Activated naive CD8-positive, alpha-beta T cell treated with anti-CD3 and anti-CD28 coated beads, Interleukin-2, amount 10 ng/mL, durations not matched to agents 7 days and 5 days (primary cell): ENCODE results near the gene STYXL1. TPM values are rescaled to one million over a fixed set of nuclear protein-coding genes. Genes with fewer than 3 reads are reported as not detected.

ENCODE experiments used
- ATAC-seq: fragments of 150-1000 bp; cut with Tn5 transposase; one replicate; pipeline ENCODE4 v1.10.0; 2021; ENCODE audit warnings: low read depth, moderate library complexity
- POLR2A ChIA-PET: fragments of 350-600 bp; sonication (Branson Sonifier 250); formaldehyde crosslinking; loops from one replicate; lab custom pipeline; 2021; ENCODE audit warnings: antibody characterized with exemption; lab: Charles Lee
- DNase-seq: peaks from one replicate; pipeline ENCODE4 v3.0.0; 2021
- H3K27ac Mint-ChIP-seq: one replicate; pipeline ENCODE4 v1.8.0; 2022; ENCODE audit warnings: mild to moderate bottlenecking, mixed read lengths
- H3K27me3 Mint-ChIP-seq: one replicate; pipeline ENCODE4 v1.8.0; 2022; ENCODE audit warnings: mild to moderate bottlenecking, moderate library complexity, mixed read lengths
- H3K36me3 Mint-ChIP-seq: one replicate; pipeline ENCODE4 v1.8.0; 2021; ENCODE audit warnings: mild to moderate bottlenecking, mixed read lengths
- H3K4me1 Mint-ChIP-seq: one replicate; pipeline ENCODE4 v1.8.0; 2021; ENCODE audit warnings: mixed read lengths
- H3K4me3 Mint-ChIP-seq: one replicate; pipeline ENCODE4 v1.8.0; 2022; ENCODE audit warnings: mild to moderate bottlenecking, moderate library complexity, mixed read lengths
- H3K9me3 Mint-ChIP-seq: one replicate; pipeline ENCODE4 v1.8.0; 2021; ENCODE audit warnings: mixed read lengths
- total RNA-seq, 2 experiments: library from RNA; stranded (reverse); gene quantifications; one replicate each; pipeline ENCODE4 v1.2.3, GENCODE V29; 2021

STYXL1 gene
- total RNA-seq, 2 experiments from 2014 or later = 28.7 to 30.3 TPM

DNA sequence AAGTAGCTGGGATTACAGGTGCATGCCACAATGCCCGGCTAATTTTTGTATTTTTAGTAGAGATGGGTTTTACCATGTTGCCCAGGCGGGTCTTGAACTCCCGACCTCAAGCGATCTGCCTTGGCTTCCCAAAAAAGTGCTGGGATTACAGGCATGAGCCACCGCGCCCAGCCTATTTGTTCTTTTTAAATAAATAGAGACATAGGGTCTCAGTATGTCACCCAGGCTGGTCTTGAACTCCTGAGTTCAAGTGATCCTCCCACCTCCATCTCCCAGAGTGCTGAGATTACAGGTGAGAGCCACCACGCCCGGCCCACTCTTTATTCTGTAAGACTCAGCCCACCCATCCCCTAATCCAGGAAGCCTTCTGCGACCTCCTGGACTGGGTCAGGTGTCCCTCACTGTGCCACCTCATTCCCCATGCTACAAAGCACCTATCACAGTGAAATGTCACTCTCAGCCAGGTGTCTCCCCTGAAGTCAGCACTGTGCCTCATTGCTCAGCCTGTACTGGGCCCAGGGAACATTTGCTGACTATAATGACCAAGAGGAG lies 56.2 kb downstream of the STYXL1 start:
- no peak overlapping the region for H3K27ac Mint-ChIP-seq
- H3K27me3 Mint-ChIP-seq = no peaks in the 10 kb centered on the region
- POLR2A ChIA-PET = no interaction called here

DNA sequence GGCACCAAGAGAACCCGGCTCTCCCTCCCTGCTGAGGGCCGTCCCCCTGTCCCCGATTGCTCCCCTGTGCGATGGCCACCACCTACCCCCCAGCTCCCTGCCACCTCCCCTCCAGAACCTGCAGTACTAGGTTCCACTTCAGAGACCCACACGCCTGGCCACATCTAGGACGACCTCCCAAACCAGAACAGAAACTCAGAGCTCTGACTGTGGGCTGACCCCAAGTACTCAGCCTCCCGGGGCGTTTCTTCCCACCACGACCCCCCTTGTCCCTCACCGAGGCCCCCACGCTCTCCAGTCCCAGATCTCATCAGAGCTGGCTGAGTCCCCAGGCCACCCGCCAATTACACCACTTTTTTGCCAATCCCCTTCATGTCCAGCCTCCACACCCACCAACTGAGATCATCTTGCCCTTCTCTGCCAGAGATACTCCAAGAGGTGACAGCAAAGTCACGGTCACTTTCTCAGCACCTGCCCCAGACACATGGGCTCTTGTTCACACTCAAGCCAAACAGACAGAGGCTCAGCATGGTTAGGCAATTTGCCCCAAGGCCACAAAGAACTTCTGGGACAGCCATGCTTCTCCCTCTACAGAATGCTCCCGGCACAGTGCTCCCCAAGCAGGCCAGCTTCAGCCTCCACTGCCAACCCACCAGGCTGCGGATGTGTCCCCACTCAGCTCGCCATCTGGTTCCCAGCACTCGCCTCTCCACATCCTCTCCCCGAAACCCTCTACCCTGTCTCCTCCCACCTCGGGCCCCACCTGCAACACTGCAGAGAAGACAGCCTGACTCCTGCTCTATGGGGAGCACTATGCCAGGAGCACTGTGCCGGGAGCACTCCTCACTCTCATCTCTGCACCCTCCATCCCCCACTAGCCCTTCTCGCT lies 58.1 kb downstream of the STYXL1 start:
- Mint-ChIP-seq H3K4me1 (peaks cover 2% of the 10 kb centered on the region), H3K27ac (peak overlapping the region; percentile 19), H3K9me3 (no peaks in the 10 kb centered on the region), H3K27me3 (no peaks in the 10 kb centered on the region), H3K36me3 (no peaks in the 10 kb centered on the region), H3K4me3 (no peak overlapping the region)
- POLR2A ChIA-PET = no interaction called here
- ATAC-seq (no peak), DNase-seq (no peak)

More for the DNA sequence above, 56.2 kb downstream of the STYXL1 start:
- no peak overlapping the region for H3K4me3 Mint-ChIP-seq
- ATAC-seq (no peak), DNase-seq (no peak)
- no peaks in the 10 kb centered on the region for H3K9me3 Mint-ChIP-seq
- peaks cover 11% of the 10 kb centered on the region for H3K36me3 Mint-ChIP-seq
- H3K4me1 Mint-ChIP-seq = peaks cover 4% of the 10 kb centered on the region

DNA sequence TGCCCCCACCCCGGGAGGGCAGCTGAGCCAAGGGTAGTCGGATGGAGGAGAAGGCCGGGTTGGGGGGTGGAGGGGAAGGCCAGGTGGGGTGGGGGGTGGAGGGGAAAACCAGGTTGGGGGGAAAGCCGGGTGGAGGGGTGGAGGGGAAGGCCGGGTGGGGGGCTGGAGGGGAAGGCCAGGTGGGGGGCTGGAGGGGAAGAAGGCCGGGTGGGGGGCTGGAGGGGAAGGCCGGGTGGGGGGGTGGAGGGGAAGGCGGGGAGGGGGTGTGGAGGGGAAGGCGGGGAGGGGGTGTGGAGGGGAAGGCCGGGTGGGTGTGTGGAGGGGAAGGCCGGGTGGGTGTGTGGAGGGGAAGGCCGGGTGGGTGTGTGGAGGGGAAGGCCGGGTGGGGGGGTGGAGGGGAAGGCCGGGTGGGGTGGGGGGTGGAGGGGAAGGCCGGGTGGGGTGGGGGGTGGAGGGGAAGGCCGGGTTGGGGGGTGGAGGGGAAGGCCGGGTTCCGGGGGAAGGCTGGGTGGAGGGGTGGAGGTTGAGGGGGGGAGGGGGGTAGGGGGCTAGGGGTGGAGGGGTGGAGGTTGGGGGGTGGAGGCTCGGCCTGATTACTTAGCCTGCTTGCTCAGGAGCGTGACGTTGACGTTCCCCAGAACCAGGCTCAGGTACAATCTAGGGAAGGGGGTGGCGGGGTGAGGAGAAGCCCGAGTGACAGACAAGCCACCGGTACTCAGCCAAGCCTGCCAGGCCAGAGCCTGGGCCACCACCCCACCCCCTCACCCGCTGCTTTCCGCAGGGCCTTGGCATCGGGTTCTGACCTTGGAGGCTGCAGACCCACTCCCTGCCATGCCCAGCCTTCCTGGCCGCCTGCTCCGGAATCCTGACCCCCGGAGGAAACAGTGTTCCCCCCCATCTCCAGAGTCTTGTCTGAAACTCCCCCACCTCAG lies 59.0 kb downstream of the STYXL1 start:
- Mint-ChIP-seq H3K4me1 (peaks cover 2% of the 10 kb centered on the region), H3K9me3 (no peaks in the 10 kb centered on the region), H3K4me3 (no peak overlapping the region), H3K36me3 (no peaks in the 10 kb centered on the region), H3K27me3 (no peaks in the 10 kb centered on the region), H3K27ac (no peak overlapping the region)
- ATAC-seq (no peak), DNase-seq (no peak)
- POLR2A ChIA-PET = no interaction called here

DNA sequence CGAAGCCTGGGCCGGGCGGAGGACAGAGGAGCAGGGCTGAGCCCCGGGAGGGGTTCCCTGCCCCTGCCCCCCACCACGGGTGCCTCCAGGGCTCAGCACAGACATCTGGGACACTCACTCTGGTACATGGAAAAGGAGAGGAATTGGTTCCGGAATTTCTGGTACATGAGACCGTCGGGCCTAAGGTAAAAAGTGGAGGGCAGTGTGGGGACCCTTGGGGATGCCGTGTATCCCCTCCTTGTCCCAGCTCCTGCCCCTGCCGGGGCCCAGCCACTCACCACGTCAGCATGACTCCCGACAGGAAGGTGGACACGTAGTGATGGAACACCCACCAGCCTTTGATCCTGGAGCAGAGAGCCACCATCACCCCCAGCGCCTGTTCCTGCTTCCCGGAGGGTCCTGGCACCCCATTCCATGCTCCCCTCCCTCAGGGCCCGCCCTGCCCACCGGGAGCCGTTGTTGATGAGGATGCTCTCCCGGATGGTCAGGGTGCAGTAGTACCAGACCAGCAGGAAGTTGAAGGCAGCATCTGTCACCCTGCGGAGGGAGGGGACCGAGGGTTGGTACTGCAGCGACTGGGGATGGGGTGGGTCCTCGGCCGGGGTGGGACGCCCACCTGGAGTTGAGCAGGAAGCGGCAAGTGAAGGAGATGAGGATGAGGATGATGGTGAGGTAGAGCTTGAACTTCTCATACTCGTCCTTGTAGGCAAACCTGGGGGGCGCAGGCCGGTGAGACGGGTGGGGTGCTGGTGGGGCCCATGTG lies 59.8 kb downstream of the STYXL1 start:
- Mint-ChIP-seq H3K9me3 (no peaks in the 10 kb centered on the region), H3K4me3 (no peak overlapping the region), H3K36me3 (no peaks in the 10 kb centered on the region), H3K27me3 (no peaks in the 10 kb centered on the region), H3K4me1 (peaks cover 2% of the 10 kb centered on the region), H3K27ac (no peak overlapping the region)
- ATAC-seq (no peak), DNase-seq (no peak)
- POLR2A ChIA-PET = no interaction called here

DNA sequence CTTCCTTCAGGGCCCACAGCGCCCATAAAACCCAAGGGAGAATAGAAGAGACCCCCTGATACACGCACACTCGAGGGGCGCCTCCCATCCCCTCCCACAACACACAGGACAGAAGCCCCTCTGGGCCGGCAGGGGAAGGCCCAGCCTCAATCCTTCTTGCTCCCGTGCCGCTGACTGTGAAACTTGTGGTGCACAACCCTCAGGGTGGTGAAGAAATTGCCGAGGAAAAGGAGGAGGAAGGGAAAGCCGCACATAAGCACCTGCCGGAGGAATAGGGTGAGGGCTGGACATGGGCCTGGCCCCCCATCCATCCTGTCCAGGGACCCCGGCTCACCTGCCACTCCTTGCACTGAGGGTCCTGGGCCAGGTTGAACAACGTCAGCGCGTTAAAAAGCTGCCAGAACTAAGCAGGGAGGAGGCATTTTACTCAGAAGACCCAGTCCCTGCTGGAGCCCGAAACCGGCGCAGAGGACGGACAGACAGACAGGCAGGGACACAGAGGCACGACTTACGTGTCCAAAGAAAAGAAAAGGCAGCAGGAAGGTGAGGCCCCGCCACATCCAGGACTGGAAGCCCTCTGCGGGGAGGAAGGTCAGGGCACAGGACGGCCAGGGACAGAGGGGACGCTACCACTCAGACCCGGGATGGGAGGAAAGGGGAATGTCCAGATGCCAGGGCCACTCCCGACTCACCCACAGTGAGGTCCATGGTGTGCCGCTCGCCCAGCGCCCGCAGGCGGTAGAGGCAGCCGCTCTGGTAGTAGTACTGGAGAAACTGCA lies 60.6 kb downstream of the STYXL1 start:
- no peak for DNase-seq
- no peaks in the 10 kb centered on the region for H3K9me3 Mint-ChIP-seq
- ATAC-seq = no peak
- peaks cover 2% of the 10 kb centered on the region for H3K4me1 Mint-ChIP-seq
- POLR2A ChIA-PET = no interaction called here
- no peaks in the 10 kb centered on the region for H3K36me3 Mint-ChIP-seq
- no peak overlapping the region for H3K27ac Mint-ChIP-seq
- no peaks in the 10 kb centered on the region for H3K27me3 Mint-ChIP-seq
- no peak overlapping the region for H3K4me3 Mint-ChIP-seq

DNA sequence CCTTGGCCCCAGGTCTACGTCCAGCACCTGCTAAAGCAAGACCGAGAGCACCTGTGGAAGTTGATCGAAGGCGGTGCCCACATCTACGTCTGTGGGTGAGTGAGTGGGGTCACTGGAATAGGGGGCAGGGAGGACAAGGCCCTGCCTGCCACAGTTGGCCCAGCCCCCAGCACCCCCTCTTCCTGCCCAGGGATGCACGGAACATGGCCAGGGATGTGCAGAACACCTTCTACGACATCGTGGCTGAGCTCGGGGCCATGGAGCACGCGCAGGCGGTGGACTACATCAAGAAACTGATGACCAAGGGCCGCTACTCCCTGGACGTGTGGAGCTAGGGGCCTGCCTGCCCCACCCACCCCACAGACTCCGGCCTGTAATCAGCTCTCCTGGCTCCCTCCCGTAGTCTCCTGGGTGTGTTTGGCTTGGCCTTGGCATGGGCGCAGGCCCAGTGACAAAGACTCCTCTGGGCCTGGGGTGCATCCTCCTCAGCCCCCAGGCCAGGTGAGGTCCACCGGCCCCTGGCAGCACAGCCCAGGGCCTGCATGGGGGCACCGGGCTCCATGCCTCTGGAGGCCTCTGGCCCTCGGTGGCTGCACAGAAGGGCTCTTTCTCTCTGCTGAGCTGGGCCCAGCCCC lies 61.5 kb downstream of the STYXL1 start:
- Mint-ChIP-seq H3K36me3 (peaks cover 2% of the 10 kb centered on the region), H3K9me3 (no peaks in the 10 kb centered on the region), H3K4me1 (peaks cover 2% of the 10 kb centered on the region), H3K27me3 (no peaks in the 10 kb centered on the region), H3K4me3 (no peak overlapping the region), H3K27ac (no peak overlapping the region)
- POLR2A ChIA-PET = no interaction called here
- no peak for ATAC-seq
- DNase-seq = no peak

DNA sequence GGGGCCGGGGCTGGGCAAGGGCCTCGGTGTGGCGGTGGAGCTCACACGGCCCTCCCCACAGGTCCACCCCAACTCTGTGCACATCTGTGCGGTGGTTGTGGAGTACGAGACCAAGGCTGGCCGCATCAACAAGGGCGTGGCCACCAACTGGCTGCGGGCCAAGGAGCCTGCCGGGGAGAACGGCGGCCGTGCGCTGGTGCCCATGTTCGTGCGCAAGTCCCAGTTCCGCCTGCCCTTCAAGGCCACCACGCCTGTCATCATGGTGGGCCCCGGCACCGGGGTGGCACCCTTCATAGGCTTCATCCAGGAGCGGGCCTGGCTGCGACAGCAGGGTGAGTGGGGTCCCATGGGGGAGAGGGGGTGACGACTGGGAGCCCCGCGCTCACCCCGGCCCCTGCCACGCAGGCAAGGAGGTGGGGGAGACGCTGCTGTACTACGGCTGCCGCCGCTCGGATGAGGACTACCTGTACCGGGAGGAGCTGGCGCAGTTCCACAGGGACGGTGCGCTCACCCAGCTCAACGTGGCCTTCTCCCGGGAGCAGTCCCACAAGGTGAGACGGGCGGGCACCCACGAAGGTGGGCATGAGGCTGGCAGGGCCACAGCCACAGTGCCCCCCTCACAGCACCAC lies 62.2 kb downstream of the STYXL1 start:
- H3K9me3 Mint-ChIP-seq = no peaks in the 10 kb centered on the region
- no peak overlapping the region for H3K27ac Mint-ChIP-seq
- no peaks in the 10 kb centered on the region for H3K27me3 Mint-ChIP-seq
- H3K4me3 Mint-ChIP-seq = no peak overlapping the region
- POLR2A ChIA-PET = no interaction called here
- peaks cover 2% of the 10 kb centered on the region for H3K36me3 Mint-ChIP-seq
- no peak for ATAC-seq
- no peak for DNase-seq
- peaks cover 2% of the 10 kb centered on the region for H3K4me1 Mint-ChIP-seq

DNA sequence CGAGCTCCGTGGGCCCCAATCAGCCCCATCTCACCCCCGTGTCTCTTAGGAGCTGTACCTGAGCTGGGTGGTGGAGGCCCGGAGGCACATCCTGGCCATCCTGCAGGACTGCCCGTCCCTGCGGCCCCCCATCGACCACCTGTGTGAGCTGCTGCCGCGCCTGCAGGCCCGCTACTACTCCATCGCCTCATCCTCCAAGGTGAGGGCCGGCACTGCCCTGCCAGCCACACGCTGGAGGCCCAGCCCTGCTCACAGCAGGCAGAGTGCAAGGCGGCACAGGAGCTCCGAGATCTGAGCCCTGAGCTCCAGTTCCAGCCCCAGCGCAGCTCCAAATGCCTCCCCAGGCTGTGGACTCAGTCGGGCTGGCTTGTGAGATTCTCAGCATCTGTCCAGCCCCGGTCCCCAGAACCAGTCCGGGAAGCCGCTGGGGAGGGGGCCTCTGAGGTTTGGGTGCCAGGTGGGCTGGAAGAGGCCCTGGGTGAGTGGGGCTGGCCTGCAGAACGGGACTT lies 62.7 kb downstream of the STYXL1 start:
- no peaks in the 10 kb centered on the region for H3K9me3 Mint-ChIP-seq
- H3K36me3 Mint-ChIP-seq = peaks cover 3% of the 10 kb centered on the region
- no peak for ATAC-seq
- POLR2A ChIA-PET = no interaction called here
- no peak for DNase-seq
- H3K4me1 Mint-ChIP-seq = peaks cover 2% of the 10 kb centered on the region
- no peaks in the 10 kb centered on the region for H3K27me3 Mint-ChIP-seq
- no peak overlapping the region for H3K4me3 Mint-ChIP-seq
- H3K27ac Mint-ChIP-seq = no peak overlapping the region

DNA sequence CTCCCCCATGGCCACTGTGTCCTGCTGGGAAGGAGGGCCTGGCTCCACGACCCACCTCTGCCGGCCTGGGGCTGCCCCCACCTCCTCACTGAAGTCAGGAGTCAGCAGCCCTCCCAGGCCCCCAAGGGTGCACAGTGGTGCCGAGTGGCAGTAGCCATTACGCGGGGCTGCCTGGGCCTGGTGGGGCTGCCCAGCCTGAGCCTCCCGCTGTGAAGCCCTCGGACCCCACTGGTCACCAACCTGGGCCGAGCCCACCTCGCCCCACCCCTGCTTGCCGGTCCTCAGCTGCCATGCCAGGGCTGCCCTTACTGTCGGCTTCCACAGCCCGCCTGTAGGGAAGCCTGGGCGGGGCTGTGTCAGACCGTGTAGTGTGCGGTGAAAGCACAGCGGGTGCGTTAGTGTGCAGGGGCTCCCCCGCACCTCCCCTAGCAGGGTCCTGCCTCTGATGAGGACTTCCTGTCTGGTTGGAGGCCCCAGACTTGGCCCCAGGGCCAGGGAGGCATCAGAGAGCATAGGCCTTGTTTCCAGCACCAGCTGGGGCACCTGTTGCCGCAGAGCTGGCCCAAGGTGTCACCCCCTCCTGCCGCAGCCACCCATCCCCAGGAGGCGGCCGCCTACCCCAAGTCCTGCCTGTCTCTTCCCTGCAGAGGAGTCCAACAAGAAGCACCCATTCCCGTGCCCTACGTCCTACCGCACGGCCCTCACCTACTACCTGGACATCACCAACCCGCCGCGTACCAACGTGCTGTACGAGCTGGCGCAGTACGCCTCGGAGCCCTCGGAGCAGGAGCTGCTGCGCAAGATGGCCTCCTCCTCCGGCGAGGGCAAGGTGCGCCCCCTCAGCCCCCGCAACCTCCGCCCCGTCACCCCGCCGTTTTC lies 63.4 kb downstream of the STYXL1 start:
- no peaks in the 10 kb centered on the region for H3K27me3 Mint-ChIP-seq
- no peak overlapping the region for H3K4me3 Mint-ChIP-seq
- no peak overlapping the region for H3K27ac Mint-ChIP-seq
- H3K4me1 Mint-ChIP-seq = no peaks in the 10 kb centered on the region
- H3K36me3 Mint-ChIP-seq = peaks cover 4% of the 10 kb centered on the region
- H3K9me3 Mint-ChIP-seq = no peaks in the 10 kb centered on the region
- no peak for DNase-seq
- POLR2A ChIA-PET = no interaction called here
- no peak for ATAC-seq

DNA sequence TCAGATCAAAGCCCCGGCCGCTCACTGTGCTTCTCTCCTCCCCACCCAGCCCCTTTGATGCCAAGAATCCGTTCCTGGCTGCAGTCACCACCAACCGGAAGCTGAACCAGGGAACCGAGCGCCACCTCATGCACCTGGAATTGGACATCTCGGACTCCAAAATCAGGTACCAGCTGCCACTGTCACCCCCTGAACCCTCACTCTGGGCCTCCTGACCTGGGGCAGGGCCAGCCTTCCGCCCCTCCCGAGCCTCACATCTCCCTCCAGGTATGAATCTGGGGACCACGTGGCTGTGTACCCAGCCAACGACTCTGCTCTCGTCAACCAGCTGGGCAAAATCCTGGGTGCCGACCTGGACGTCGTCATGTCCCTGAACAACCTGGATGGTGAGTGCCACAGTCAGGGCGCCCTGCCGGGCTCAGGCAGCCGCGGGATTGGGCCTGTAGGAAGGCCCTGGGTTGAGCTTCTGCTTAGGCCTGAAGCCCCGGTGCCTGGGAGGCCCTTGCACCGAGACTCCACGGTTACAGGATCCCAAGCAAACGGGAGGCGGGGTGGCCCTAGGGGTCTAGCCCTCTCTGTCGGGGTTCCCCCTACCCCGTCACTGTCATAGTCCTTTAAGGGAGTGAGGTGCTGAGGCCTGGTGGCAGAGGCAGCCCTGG lies 64.2 kb downstream of the STYXL1 start:
- Mint-ChIP-seq H3K36me3 (peaks cover 4% of the 10 kb centered on the region), H3K9me3 (no peaks in the 10 kb centered on the region), H3K4me1 (no peaks in the 10 kb centered on the region), H3K27ac (no peak overlapping the region), H3K4me3 (no peak overlapping the region), H3K27me3 (no peaks in the 10 kb centered on the region)
- no peak for DNase-seq
- no peak for ATAC-seq
- POLR2A ChIA-PET = no interaction called here
